Mesodermal cell (in vitro differentiated cells): ENCODE data around the gene KLHL20. TPM values are rescaled to one million over a fixed set of nuclear protein-coding genes. Genes with fewer than 3 reads are reported as not detected.
"Not testable (repeated sequence)": the region's sequence is repeated elsewhere in the genome, so short reads cannot be mapped to it uniquely, and the experiment has no call there.

Experiments used
- H3K27ac ChIP-seq: 2 replicates; pipeline ENCODE4 v1.7.0; 2013; ENCODE audit warnings: mild to moderate bottlenecking, low read depth, low read length, moderate library complexity; ENCODE audit not compliant: severe bottlenecking
- H3K36me3 ChIP-seq: 2 replicates; pipeline ENCODE4 v1.7.1; 2013; ENCODE audit warnings: mild to moderate bottlenecking, low read length, moderate library complexity; ENCODE audit not compliant: control insufficient read depth, insufficient read depth
- H3K4me1 ChIP-seq: one replicate; pipeline ENCODE4 v1.7.1; 2013; ENCODE audit warnings: mild to moderate bottlenecking, low read length; ENCODE audit not compliant: insufficient read depth, control insufficient read depth, poor library complexity, severe bottlenecking
- H3K4me3 ChIP-seq: 2 replicates; pipeline ENCODE4 v1.7.0; 2013; ENCODE audit warnings: low read length, control low read depth, mild to moderate bottlenecking; ENCODE audit not compliant: insufficient read depth, poor library complexity, severe bottlenecking; ENCODE audit errors: extremely low read depth
- H3K9me3 ChIP-seq: 2 replicates; pipeline ENCODE4 v1.7.1; 2013; ENCODE audit warnings: mild to moderate bottlenecking, low read length, moderate library complexity; ENCODE audit not compliant: control insufficient read depth
- WGBS, 2 experiments: methylation state at CpG; one replicate each; pipeline ENCODE4 v1.1.5; 2013; ENCODE audit warnings: missing lambda C conversion rate in 2 of 2; ENCODE audit not compliant: insufficient coverage in 2 of 2; 5-methylcytosine and 5-hydroxymethylcytosine counted together
- polyA plus RNA-seq, 2 experiments: library from polyadenylated mRNA; stranded (reverse); fragments of 50-300 nt; gene quantifications; one replicate each; pipeline ENCODE4 v1.2.3, GENCODE V29; 2013

Gene KLHL20
- 16.8 TPM for polyA plus RNA-seq (2013, experiment 1 of 2)
- polyA plus RNA-seq (2013, experiment 2 of 2) = 17.6 TPM

- Histone ChIP-seq H3K27ac (peak within 1 kb of the TSS; percentile 77), H3K4me3 (peak within 1 kb of the TSS; percentile 69), H3K4me1 (no peaks in the 10 kb centered on the region), H3K9me3 (no peaks in the 10 kb centered on the region), H3K36me3 (peaks cover 13% of the 10 kb centered on the region)
- 0% methylated on average over 31 to 38 of the region's 43 CpGs for WGBS, 2 experiments
Observed at GRCh38 chr1:173714759-173715537, at the start of gene KLHL20. Gene KLHL20 (plus strand): TSS chr1:173714981. CDS start chr1:173716044, 1,063 bp downstream.

GRCh38 chr1:173666646-173667045, 48.1 kb upstream of the KLHL20 start:
- no peak overlapping the region for H3K4me3 ChIP-seq
- 100% methylated on average over 1 of the region's 3 CpGs for WGBS, 2 experiments
- H3K36me3 ChIP-seq = no peaks in the 10 kb centered on the region
- H3K9me3 ChIP-seq = no peaks in the 10 kb centered on the region
- no peak overlapping the region for H3K27ac ChIP-seq
- H3K4me1 ChIP-seq = no peaks in the 10 kb centered on the region

GRCh38 chr1:173669491-173669941, 45.3 kb upstream of the KLHL20 start, which contains the start of gene ANKRD45:
Gene ANKRD45 (minus strand): TSS chr1:173669851. CDS start chr1:173659418, 10,433 bp downstream.
- H3K9me3 ChIP-seq = no peaks in the 10 kb centered on the region
- H3K27ac ChIP-seq = no peak within 1 kb of the TSS
- peak within 1 kb of the TSS; percentile 42 for H3K4me3 ChIP-seq
- no peaks in the 10 kb centered on the region for H3K36me3 ChIP-seq
- H3K4me1 ChIP-seq = no peaks in the 10 kb centered on the region
- WGBS, 2 experiments = 6 to 10% methylated on average over 16 to 22 of the region's 33 CpGs

- not testable (repeated sequence) for H3K36me3 ChIP-seq, H3K9me3 ChIP-seq, H3K27ac ChIP-seq, H3K4me3 ChIP-seq, H3K4me1 ChIP-seq
- 93 to 100% methylated on average over 1 to 2 of the region's 2 CpGs for WGBS, 2 experiments
Observed at GRCh38 chr1:173674496-173674895, 40.3 kb upstream of the KLHL20 start.

- not testable (repeated sequence) for H3K36me3 ChIP-seq, H3K4me1 ChIP-seq, H3K27ac ChIP-seq, H3K9me3 ChIP-seq, H3K4me3 ChIP-seq
- WGBS, 2 experiments = 77 to 80% methylated on average over 1 to 2 of the region's 5 CpGs
Observed at GRCh38 chr1:173680152-173680551, 34.6 kb upstream of the KLHL20 start.

GRCh38 chr1:173682184-173682583, 32.6 kb upstream of the KLHL20 start:
- Histone ChIP-seq H3K9me3 (no peaks in the 10 kb centered on the region), H3K4me3 (no peak overlapping the region), H3K36me3 (no peaks in the 10 kb centered on the region), H3K27ac (no peak overlapping the region), H3K4me1 (no peaks in the 10 kb centered on the region)

GRCh38 chr1:173683838-173684237, 30.9 kb upstream of the KLHL20 start:
- not testable (repeated sequence) for H3K9me3 ChIP-seq, H3K36me3 ChIP-seq, H3K27ac ChIP-seq, H3K4me1 ChIP-seq, H3K4me3 ChIP-seq
- WGBS, 2 experiments = 82 to 97% methylated on average over 2 to 3 of the region's 4 CpGs

- H3K36me3 ChIP-seq, H3K27ac ChIP-seq, H3K9me3 ChIP-seq, H3K4me3 ChIP-seq, H3K4me1 ChIP-seq: not testable (repeated sequence)
- WGBS, 2 experiments = 83 to 100% methylated on average over 1 to 2 of the region's 3 CpGs
Observed at GRCh38 chr1:173685121-173685520, 29.7 kb upstream of the KLHL20 start.

- no peak overlapping the region for H3K4me3 ChIP-seq
- H3K27ac ChIP-seq = no peak overlapping the region
- H3K36me3 ChIP-seq = no peaks in the 10 kb centered on the region
- WGBS, 2 experiments = 83 to 91% methylated on average over 1 to 2 of the region's 2 CpGs
- no peaks in the 10 kb centered on the region for H3K4me1 ChIP-seq
- no peaks in the 10 kb centered on the region for H3K9me3 ChIP-seq
Observed at GRCh38 chr1:173688300-173688699, 26.5 kb upstream of the KLHL20 start.

- Histone ChIP-seq H3K9me3 (no peaks in the 10 kb centered on the region), H3K27ac (no peak overlapping the region), H3K4me3 (no peak overlapping the region), H3K36me3 (no peaks in the 10 kb centered on the region), H3K4me1 (no peaks in the 10 kb centered on the region)
Observed at GRCh38 chr1:173693238-173693637, 21.5 kb upstream of the KLHL20 start.

- not testable (repeated sequence) for H3K27ac ChIP-seq, H3K4me3 ChIP-seq, H3K36me3 ChIP-seq, H3K9me3 ChIP-seq, H3K4me1 ChIP-seq
- WGBS, 2 experiments = 100% methylated on average over 3 of the region's 6 CpGs; no CpG with 5 or more reads in 1 of the 2 experiments
Observed at GRCh38 chr1:173701299-173701698, 13.5 kb upstream of the KLHL20 start.
